ENCODE measurements around the gene FCHO2.
"Not testable (repeated sequence)": the region's sequence is repeated elsewhere in the genome, so short reads cannot be mapped to it uniquely, and the experiment has no call there.

Gene FCHO2

GRCh38 chr5:72957337-72957736, 1.5 kb downstream of the FCHO2 start:
- no peak for DNase-seq

GRCh38 chr5:72959257-72959656, 3.4 kb downstream of the FCHO2 start:
- no peak for DNase-seq

- DNase-seq: not testable (repeated sequence)
Measured at GRCh38 chr5:72974481-72974880, 18.6 kb downstream of the FCHO2 start.

- DNase-seq: not testable (repeated sequence)
Measured at GRCh38 chr5:72976810-72977209, 21.0 kb downstream of the FCHO2 start.

GRCh38 chr5:72985719-72986118, 29.9 kb downstream of the FCHO2 start:
- DNase-seq: no peak

GRCh38 chr5:72988769-72989168, 32.9 kb downstream of the FCHO2 start:
- DNase-seq: no peak

GRCh38 chr5:72991394-72991793, 35.6 kb downstream of the FCHO2 start:
- DNase-seq: no peak

- no peak for DNase-seq
Measured at GRCh38 chr5:72994578-72994977, 38.7 kb downstream of the FCHO2 start.

- DNase-seq: no peak
Measured at GRCh38 chr5:72996632-72997031, 40.8 kb downstream of the FCHO2 start.

- no peak for DNase-seq
Measured at GRCh38 chr5:72999916-73000315, 44.1 kb downstream of the FCHO2 start.

- DNase-seq: no peak
Measured at GRCh38 chr5:73005886-73006285, 50.0 kb downstream of the FCHO2 start.

GRCh38 chr5:73007051-73007450, 51.2 kb downstream of the FCHO2 start:
- DNase-seq: no peak

GRCh38 chr5:73008831-73009230, 53.0 kb downstream of the FCHO2 start:
- no peak for DNase-seq

GRCh38 chr5:73011612-73012011, 55.8 kb downstream of the FCHO2 start:
- DNase-seq: not testable (repeated sequence)

- no peak for DNase-seq
Measured at GRCh38 chr5:73018892-73019291, 63.1 kb downstream of the FCHO2 start.

- no peak for DNase-seq
Measured at GRCh38 chr5:73019766-73020165, 63.9 kb downstream of the FCHO2 start.

GRCh38 chr5:73022471-73023169, 66.8 kb downstream of the FCHO2 start:
- no peak for DNase-seq

- DNase-seq: not testable (repeated sequence)
Measured at GRCh38 chr5:73024946-73025544, 69.2 kb downstream of the FCHO2 start.

GRCh38 chr5:73027361-73027760, 71.5 kb downstream of the FCHO2 start:
- DNase-seq: no peak

GRCh38 chr5:73027816-73028215, 72.0 kb downstream of the FCHO2 start:
- no peak for DNase-seq

- no peak for DNase-seq
Measured at GRCh38 chr5:73028991-73029595, 73.3 kb downstream of the FCHO2 start.

GRCh38 chr5:73030531-73030930, 74.7 kb downstream of the FCHO2 start:
- DNase-seq: no peak

GRCh38 chr5:73030995-73031394, 75.2 kb downstream of the FCHO2 start:
- DNase-seq: no peak

- DNase-seq: no peak
Measured at GRCh38 chr5:73031839-73032238, 76.0 kb downstream of the FCHO2 start.

All from stimulated activated CD4-positive, alpha-beta T cell treated with anti-CD3 and anti-CD28 coated beads, Interleukin-4, amount 100 ng/mL, for 4 hours (primary cell).